Occipital lobe (tissue), 2 donors: ENCODE data around the gene ANKRD60. TPM values are rescaled to one million over a fixed set of nuclear protein-coding genes. Genes with fewer than 3 reads are reported as not detected.

Source experiments
- DNase-seq: peaks from one replicate; lab custom pipeline; 2025; lab: John Stamatoyannopoulos, UW
- total RNA-seq: library from RNA; depleted of rRNA; stranded (reverse); fragments of >200 nt; gene quantifications from one replicate; pipeline ENCODE4 v1.2.3, GENCODE V29; 2014

The ANKRD60 gene
- total RNA-seq, 1 donor from 2014 or later, result not detected

DNA sequence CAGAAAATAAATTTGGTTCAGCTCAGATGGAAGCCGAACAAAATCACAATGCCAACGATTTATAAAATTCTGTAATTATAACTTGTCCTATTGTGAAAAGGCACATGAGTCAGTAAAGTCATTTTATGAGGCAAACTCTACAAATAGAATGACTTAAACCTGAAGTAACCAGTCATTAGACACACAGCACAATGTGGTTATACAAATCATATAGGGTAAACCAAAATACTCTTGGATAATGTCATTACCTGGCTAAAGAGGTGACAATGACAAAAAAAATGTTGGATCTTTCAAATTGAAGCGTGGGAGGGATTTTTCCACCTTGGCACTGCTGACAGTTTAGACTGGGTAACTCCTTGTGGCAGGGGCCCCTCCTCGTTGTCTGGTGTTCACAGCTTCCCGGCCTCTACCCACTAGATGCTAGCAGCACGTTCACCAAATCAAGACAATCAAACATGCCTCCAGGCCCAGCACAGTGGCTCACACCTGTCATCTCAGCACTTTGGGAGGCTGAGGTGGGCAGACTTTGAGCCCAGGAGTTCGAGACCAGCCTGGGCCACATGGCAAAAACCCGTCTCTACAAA is 5.0 kb downstream of the ANKRD60 start:
- no peak for DNase-seq

DNA sequence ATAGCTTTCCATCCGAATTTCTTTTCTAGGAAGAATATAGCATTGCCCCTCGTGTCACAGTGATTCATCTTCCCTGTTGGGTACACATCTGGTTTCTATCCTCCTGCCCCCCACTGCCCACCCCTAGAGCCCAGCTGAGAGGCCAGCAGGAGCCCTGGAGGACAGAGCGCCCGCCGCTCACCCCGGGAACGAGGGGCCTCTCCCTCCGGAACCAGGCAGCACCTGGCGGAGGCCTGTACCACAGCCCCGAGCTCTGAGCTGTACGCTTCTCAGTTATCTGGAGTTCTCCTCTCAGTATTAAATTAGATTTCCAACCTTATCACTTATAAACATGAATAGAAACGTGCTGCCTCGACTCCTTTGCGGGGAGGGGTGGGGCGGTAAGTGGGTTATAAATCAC is 6.0 kb downstream of the ANKRD60 start:
- DNase-seq, result no peak

DNA sequence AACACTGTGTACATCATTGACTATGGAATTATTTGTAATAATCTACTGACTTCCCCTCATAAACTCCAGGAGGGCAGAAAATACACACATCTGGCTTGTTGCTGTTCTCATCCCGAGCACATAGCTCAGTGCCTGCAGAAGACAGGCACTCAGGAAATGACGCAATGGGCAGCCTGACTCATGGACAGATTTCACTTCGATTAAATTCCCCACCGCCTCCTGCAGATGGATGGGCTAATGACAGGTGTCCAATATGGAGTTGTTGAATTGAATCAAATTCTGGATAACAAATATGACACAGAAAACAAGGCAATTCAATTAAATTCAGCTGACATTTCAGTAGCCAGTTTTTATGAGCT is 9.1 kb downstream of the ANKRD60 start:
- no peak for DNase-seq

DNA sequence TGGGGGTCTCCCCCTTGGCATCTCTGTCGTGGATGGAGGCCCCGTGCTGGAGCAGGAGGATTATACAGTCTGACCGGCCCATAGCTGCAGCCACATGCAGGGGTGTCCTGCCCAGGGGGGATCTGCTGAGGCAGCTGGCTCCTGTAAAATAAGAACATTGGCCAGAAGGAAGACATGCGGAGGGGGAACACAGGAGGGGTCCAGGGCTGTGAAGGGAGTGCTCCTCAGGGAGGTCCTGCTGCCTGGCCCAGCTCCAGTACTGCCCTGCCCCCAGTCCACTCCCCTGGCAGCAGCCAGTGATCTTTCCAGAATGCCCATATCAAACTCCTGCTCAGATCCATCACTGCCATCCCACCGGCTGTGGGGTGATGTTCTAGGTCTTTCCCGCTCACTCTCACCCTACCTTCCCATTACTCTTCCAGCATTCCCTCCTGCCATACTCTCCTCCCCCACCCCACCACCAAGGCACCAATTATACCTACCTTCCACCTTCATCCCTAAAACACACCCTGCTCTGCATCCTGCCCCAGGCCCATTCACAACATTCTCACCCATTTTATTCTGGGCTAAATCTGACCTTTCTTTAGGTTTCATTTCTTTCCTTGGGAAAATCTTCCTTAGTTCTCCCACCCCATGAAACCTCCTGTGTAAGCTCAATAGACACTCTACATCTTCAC is 9.7 kb downstream of the ANKRD60 start:
- DNase-seq, result no peak

DNA sequence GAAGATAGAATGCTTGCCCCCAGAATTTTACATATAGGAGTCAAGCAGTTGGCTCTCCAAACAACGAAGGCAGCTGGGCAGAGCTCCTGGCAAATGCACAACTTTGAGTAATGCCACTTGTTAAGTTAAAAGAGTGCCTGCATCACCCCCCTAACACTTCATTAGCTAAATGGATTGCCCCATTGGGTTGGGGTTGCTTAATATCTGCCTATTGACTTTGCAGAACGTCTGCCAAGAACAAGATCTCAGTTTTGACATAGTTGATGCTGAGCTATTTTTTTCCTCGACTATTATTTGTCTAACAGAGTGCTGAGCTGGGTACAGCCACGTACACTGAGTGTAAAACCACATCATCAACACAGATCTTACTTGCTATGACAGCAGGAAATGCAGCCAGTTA is 12.1 kb downstream of the ANKRD60 start:
- DNase-seq, result no peak

DNA sequence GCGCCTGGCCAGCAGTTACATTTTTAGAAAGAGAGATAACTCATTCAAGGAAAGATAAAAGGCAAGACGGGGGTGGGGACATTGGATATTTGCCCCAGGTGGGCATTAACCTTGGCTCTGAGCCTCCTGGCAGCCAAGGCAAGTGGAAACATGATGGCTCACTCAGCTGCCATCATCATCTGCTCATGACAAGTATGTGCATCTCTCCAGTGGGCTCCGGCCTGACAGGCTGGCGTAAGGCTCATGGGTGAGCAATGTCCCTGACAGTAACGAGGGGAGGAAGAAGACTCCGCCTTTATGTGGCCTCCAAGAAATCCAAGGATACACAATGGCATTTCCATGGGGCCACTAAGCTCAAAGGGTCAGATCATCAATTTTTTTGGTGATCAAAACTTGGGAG is 13.3 kb downstream of the ANKRD60 start:
- no peak for DNase-seq

DNA sequence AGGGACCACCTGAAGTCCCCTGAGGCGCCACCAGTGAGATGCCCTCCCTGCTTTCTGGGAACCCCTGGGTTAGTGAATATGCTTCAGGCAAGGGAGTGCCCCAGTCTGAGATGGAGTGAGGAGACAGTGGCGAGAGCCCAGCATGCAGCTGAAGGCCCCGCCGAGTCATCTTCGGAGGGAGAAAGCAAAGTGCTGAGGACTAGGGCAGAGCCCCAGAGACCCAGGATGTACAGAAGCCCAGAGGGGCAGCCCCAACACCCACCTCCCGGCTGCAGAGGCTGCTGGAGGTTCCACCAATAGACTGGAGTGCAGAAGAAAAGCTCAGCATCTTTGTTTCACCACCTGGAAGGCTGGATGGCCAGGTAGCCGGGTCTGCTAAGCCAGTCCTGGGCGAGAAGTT is 14.1 kb downstream of the ANKRD60 start:
- DNase-seq, result no peak

DNA sequence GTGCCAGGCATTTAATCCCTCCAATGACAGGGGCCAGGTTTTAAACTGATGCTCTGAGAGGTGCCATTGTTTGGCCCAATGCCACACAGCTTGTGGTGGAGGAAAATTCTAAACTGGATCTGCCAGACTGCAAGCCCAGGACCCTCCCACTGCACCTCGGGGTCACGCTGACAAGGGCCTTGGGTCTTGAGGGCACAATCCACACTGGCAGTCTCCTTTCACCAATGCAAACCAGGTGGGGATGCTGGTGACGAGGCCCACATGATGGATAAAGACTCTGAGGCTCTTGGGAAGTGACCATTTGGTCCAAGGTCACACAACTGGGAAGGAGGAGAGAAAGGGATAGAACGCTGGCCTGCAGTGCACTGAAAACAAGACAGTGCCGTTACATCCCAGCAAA is 14.7 kb downstream of the ANKRD60 start:
- DNase-seq, result no peak

DNA sequence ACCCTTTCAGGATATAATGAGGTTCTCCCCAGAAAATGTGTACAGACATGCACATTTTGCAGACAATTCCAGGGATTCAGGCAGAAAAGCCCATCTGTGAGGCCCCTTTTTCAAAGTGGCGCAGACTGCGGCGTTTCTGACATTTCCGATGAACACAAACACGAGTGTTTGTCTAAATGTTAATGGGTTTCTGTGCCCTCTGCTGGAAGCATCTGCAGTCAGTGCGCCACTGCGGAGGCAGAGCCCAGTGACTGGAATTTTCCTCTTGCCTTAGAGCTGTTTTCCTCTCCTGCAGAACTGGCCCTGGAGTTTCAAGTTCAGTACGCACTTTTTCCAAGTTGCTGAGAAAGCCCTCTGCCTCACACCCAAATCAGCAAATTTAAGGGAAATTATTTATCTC is 15.3 kb downstream of the ANKRD60 start:
- DNase-seq, result peak; percentile 64

DNA sequence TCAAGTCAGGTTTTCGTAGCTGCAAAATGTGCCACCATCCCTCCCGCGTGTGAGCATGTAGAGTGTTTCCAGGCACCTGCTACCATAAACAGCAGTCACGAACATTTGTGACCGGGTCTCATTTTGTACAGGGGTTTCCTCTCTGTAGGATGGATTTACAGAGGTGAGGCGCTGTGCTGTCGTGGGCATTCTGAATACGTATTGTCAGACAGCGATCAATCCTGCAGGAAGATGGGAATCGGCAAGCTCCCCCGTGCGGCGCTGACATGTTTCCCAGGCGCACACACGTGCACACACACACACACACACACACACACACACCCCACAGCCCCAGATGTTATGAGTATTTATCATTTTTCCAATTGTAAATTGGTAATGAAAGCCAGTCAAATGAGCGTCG is 15.8 kb downstream of the ANKRD60 start:
- DNase-seq, result no peak

DNA sequence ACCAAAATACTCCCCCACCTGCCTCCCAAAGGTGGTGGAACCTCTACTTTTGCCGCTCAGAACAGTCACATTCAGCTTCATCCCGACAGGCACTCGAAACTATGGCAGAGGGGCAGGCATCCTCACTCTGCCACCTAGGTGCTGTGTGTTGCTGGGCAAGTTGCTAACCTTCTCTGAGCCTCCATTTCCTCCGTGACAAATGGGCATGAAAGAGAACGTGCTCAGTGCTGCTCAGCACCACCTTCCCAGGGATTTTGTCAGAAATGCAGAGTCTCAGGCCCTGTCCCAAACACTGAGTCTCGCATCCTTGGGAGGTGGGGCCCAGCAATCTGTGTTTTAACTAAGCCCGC is 18.1 kb downstream of the ANKRD60 start:
- no peak for DNase-seq

DNA sequence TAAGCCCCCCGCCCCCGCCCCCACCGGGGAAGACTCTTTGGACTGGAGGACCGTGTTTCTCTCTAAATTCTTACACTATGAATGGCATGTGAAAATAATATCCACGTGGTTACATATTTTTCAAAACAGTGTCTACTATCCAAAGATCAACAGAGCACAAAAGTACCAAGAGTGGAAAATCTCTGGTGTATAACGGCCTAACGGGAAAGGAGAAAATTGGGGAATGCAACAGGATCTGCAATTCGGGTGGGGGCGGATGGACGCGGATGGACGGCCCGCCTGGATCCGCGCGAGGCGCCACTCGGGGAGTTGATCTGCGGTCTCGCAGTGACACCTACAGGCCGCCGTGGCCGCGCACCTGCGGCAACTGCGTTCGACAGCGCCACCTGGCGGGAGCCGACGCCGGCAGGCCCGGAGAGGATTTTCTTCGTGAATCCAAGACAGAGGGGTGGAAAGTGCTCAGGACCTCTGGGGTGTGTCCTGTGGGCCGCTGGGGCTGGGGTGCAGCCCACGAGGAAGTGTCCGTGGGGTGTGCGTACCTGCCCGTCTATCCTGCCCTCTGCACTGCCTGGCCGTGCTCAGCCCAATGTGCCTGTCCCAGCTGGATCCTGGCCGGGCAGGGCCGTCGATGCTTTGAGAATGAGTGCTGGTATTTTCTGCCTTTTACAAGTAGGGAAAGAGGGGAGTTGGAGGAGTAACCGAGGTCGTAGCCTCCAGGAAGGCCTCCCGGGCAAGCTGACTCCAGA is 18.6 kb downstream of the ANKRD60 start:
- peak; percentile 63 for DNase-seq

DNA sequence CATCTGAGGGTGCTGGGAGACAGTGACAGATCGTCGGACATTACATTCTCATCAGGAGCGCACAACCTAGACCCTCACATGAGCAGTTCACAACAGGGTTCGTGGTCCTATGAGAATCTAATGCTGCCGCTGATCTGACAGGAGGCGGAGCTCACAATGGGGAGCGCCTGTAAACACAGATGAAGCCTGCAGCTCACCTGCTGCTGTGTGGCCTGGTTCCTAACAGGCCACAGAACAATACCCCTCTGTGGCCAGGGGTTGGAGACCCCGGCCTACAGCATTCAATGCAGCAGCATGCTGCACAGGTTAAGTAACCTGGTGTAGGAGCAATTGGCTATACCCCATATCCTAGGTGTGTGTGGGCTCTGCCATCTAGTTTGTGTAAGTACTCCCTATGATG is 19.5 kb downstream of the ANKRD60 start:
- no peak for DNase-seq

DNA sequence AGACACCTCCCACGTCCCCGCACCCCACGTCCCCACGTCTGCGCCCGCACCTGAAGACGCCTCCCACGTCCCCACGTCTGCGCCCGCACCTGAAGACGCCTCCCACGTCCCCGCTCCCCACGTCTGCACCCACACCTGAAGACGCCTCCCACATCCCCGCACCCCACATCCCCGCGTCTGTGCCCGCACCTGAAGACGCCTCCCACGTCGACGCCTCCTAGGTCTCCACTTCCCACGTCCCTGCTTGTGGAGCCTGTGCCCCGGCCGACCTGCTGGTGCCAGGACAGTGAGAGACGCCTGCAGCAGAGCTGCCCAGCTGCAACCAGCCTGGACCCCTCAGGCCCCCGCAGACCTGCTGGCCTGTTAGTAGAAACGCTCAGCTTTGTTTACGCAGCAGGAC is 22.6 kb downstream of the ANKRD60 start:
- no peak for DNase-seq

DNA sequence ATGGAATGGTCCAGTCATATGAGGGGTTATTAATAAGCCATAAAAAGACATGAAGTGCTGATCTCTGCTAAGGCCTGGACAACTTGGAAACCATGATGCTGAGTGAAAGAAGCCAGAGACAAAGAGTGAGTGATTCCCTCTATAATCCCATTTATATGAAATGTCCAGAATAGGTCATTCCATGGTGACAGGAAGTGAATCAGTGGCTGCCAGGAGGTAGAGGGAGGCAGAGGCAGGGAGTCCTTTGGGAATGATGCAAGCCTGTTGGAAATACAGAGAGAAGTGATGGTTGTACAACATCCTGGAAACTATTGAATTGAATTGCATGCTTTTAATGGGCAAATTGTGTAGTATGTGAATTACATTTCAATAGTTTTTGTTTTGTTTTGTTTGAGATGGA is 26.4 kb downstream of the ANKRD60 start:
- DNase-seq, result no peak

DNA sequence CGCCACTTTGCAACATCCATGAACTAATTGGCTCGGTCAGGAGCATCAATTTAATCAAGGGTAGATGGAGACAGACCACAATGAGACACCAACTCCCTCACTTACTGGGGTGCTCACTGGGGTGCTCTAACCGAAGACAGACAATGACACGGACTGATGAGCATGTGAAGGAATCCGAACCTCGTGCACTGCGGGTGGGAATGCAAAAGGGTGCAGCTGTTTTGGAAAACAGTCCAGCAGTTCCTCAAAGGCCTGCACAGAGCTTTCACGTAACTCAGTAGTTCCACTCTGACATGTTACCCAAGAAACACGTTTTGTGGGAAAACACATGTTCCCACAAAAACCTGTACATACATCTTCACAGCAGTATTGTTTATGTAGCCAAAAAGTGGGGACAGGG is 26.8 kb downstream of the ANKRD60 start:
- DNase-seq, result no peak

DNA sequence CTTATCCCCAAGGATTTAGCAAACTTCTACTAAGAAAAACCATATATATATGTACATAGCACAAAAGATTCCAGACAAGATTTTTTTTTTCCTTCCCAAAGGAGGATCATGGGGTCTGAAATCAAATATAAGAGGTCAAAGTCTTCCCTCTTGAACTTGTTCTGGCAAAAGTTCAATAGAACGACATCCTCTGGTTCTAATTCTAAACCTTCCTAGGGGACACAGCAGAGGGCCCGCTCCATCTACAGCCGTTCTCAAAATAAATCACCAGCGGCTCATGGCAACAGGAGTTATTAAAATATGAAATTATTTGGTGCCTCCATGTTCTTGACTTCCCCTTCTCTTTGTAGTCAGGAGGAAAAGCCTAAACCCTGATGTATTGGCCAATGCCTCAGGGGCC is 29.0 kb downstream of the ANKRD60 start:
- no peak for DNase-seq

DNA sequence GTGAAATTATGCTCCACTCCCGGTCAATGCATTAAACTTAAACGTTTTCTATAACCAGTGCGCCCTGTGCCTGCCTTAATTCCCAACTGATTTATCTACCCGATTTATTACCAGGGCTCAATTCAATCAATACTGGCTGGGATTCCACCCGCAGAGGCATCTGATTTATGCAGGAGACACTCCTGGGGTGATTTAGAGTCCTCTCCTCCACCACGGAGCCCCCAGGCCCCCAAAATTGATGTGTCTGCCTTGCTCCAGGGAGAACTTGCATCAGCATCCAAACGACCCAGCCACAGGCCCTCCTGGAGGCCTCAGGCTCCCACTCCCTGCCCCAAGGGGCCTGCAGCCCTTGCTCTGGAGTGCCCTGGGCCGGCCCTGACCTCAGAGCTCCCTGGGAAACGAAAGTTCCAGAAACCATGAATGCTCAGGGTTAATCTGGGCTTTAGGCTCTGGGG is 29.5 kb downstream of the ANKRD60 start:
- DNase-seq, result no peak

DNA sequence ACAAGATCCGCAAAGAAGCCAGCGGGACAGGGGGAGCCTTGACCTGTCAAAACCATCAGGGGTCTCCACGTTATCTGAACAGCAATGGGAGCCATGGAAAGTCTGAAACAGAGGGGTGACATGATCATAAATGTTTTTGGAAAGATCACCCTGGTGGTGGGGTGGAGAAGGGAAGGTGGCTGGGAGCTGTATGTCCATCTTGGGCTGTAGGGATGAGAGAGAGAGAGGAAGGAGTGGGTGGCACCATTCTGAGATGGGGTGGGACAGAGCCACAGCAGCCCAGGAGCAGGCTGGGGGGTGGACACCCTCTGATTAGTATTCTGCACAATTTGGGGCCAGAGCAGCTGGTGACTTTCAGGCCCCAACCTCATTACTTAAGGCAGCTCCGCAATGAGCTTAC is 30.1 kb downstream of the ANKRD60 start:
- no peak for DNase-seq

DNA sequence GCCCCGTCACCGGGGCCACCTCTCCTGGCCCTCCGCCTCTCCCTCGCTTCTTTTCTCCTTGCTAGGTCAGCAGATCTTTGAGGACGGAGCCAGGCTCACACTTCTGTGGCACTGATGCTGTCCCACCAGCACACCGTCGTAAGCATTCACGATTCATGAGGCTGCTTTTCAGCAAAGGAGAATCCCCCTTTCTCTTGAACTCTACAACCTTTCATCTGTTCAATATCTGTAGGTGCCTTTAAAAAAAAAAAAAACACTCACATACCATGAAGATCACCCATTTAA is 31.3 kb downstream of the ANKRD60 start:
- no peak for DNase-seq

DNA sequence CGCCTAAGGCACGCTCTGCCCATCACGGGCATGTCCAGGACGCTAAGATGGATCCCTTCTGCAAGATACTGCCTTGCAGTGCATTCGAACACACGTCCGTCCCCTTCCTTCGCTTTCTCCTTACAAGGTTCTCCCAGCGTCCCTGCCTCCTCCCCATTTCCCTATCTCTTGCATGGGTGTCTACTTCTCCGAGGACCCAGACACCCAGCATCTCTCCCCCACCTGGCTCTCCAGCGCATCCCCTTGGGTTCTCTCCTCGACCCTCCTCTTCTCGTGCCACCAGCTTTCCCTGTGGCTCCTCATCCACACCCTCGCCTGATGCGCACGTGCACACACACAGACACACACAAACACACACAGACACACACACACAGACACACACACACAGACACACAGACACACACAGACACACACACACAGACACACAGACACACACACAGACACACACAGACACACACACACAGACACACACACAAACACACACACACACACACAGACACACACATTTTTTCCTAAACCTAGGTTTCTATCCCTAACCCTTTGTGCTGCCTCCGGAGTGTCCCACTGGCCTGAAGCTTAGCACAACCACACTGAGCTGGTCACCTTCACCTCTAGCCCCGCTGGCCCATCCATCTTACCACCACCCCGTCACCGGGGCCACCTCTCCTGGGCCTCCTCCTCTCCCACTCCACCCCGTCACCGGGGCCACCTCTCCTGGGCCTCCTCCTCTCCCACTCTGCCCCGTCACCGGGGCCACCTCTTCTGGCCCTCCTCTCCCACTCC is 31.9 kb downstream of the ANKRD60 start:
- DNase-seq, result no peak

DNA sequence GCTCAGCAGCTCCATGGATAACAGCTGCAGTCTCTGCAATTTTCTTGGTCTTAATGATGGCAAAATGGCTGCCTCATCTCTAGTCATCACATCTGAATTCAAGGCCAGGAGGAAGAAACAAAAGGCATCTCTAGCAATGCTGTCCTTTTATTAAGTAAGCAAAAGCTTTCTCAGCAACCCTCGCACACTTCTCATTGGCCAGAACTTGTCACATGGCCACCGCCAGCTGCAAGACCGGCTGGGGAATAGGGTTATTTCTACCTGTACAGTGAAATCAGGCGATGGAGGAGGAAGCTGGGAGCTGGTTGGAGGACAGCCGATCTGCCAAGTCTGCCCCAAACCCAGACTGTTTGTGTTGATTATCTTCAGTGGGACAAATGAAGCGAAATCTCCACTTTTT is 33.4 kb downstream of the ANKRD60 start:
- no peak for DNase-seq
